ENCODE results near the gene LGSN. TPM values are rescaled to one million over a fixed set of nuclear protein-coding genes. Genes with fewer than 3 reads are reported as not detected.

Gene LGSN
- total and polyA plus RNA-seq, 2 donors (not counting 3 experiments of a cell fraction or from before 2014, with no cell fraction given): not detected

DNA sequence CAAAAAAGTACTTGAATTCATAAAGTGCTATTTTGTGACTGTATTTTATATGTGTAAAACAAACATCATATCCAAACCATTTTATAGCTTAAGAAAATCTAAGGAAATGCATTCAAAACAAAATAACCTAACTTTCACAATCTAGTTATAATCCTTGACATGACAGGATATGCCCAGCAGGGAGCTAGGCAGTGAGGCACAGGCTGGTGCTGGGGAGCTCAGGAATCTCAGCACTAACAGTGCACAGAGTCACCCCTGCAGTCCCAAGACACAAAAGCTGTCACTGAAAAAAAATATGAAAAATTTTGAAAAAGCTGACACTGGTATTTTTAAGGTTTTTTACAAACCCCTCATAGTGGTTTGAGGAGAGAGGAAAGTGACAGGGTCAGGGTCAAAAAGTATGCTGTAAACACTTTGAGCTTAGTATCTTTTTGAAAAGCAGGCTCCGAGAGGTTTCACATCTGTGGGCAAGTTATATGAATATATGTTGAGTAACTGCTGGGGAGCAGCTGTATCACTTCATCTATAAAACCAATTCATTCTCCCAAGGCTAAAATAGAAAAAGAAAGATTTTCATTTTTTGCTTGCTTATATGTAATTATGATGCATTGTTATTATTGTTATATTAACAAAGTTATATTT lies 24.1 kb downstream of the LGSN start:
- DNase-seq (ENCODE audit: low read depth, low spot score): no peak
- Histone ChIP-seq H3K79me2 (ENCODE audit: control insufficient read depth, insufficient read depth, low read length) (no peaks in the 10 kb centered on the region), H2AFZ (ENCODE audit: low read depth, low read length) (no peak overlapping the region), H3K4me3 (replicated peaks in 1 of 3; ENCODE audit: insufficient read depth in 1 of 3, low read depth in 1 of 3, low read length in 3 of 3) (no peak overlapping the region), H3K27me3 (ENCODE audit: control insufficient read depth in 2 of 2, insufficient read depth in 2 of 2, low read length in 2 of 2) (no peaks in the 10 kb centered on the region), H3K9ac (replicated peaks; ENCODE audit: extremely low read depth, insufficient read depth, low read length) (no peak overlapping the region), H4K20me1 (replicated peaks; ENCODE audit: control insufficient read depth, extremely low read depth, insufficient read depth, low read length) (no peaks in the 10 kb centered on the region), H3K9me1 (replicated peaks; ENCODE audit: control insufficient read depth, extremely low read depth, insufficient read depth, low read length) (no peaks in the 10 kb centered on the region), H3K9me3 (replicated peaks; ENCODE audit: control insufficient read depth, insufficient read depth, low read length) (no peaks in the 10 kb centered on the region), H3K4me1 (ENCODE audit: control insufficient read depth, extremely low read depth, insufficient read depth, low read length) (no peaks in the 10 kb centered on the region), H3K4me2 (ENCODE audit: insufficient read depth, low read length) (no peak overlapping the region), H3K27ac (ENCODE audit: insufficient read depth, low read depth, low read length) (no peak overlapping the region), H3K36me3 (ENCODE audit: control insufficient read depth in 2 of 2, extremely low read depth in 1 of 2, insufficient read depth in 2 of 2, low read length in 2 of 2) (no peaks in the 10 kb centered on the region)
- no TSS peak for BruUV-seq (replicated peaks)
- ChIA-PET POLR2A (no interaction called here), CTCF (interaction anchor here (1.0 to 1.9 kb wide), 3 partner anchors 10 to 507 kb away, joined by 4 to 7 read pairs (median 5); no protein-coding TSS in a partner anchor)
- FAIRE-seq: no peak
- intact Hi-C loops (cut with micrococcal nuclease): no loop called here
- TF ChIP-seq JUN (IDR thresholded peaks at IDR 0.05; ENCODE audit: borderline replicate concordance, insufficient read depth, insufficient read length, low read depth): no peak
- TF ChIP-seq EZH2 (IDR thresholded peaks at IDR 0.05; ENCODE audit: borderline replicate concordance, low read depth, low read length, severe bottlenecking): no peak
- TF ChIP-seq FOS (IDR thresholded peaks at IDR 0.05; ENCODE audit: borderline replicate concordance, insufficient read depth, low read length): no peak
- TF ChIP-seq, protein P1, sequence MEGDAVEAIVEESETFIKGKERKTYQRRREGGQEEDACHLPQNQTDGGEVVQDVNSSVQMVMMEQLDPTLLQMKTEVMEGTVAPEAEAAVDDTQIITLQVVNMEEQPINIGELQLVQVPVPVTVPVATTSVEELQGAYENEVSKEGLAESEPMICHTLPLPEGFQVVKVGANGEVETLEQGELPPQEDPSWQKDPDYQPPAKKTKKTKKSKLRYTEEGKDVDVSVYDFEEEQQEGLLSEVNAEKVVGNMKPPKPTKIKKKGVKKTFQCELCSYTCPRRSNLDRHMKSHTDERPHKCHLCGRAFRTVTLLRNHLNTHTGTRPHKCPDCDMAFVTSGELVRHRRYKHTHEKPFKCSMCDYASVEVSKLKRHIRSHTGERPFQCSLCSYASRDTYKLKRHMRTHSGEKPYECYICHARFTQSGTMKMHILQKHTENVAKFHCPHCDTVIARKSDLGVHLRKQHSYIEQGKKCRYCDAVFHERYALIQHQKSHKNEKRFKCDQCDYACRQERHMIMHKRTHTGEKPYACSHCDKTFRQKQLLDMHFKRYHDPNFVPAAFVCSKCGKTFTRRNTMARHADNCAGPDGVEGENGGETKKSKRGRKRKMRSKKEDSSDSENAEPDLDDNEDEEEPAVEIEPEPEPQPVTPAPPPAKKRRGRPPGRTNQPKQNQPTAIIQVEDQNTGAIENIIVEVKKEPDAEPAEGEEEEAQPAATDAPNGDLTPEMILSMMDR (IDR thresholded peaks at IDR 0.05; ENCODE audit: extremely low read depth in 1 of 2, insufficient read depth in 1 of 2, low read depth in 1 of 2, low read length in 2 of 2): no peak
- no peak for TF ChIP-seq POLR2AphosphoS5 (IDR thresholded peaks at IDR 0.05; ENCODE audit: insufficient read depth, low read depth, low read length)
- TF ChIP-seq, protein P2, sequence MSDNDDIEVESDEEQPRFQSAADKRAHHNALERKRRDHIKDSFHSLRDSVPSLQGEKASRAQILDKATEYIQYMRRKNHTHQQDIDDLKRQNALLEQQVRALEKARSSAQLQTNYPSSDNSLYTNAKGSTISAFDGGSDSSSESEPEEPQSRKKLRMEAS (IDR thresholded peaks at IDR 0.05; ENCODE audit: insufficient read depth, insufficient read length): no peak
- no peak for TF ChIP-seq POLR2A (IDR thresholded peaks at IDR 0.05; ENCODE audit: low read depth, low read length)
- dilution Hi-C loops (cut with MboI; ENCODE audit: extremely low pct_ligation_motif_present, low sequenced_read_pairs): no loop called here
